Measurements from ENCODE around the gene SLC25A33. TPM values are rescaled to one million over a fixed set of nuclear protein-coding genes. Genes with fewer than 3 reads are reported as not detected.

SLC25A33 gene
- total and polyA plus RNA-seq, 9 donors, result 1.3 to 2.6 (median 1.9) TPM

DNA sequence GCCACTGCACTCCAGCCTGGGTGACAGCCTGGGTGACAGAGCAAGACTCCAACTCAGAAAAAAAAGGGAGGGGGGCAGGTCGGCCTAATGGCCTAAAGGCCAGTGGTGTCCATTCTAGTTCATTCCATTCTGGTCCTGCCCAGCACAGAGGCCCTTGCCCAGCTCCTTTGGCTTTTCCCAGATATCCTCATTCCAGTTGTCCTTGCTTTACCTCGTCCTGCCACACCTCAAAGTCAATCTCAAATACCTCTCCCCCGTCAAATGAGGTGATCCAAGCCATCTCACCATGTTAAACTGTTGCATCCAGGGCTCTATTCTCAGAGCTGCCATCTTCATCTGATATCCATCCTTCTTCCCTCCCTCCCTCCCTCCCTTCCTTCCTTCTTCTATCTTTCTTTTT lies 92.3 kb downstream of the SLC25A33 start:
- Histone ChIP-seq H3K9me3 (replicated peaks; ENCODE audit: control insufficient read depth, low read depth, low read length) (no peaks in the 10 kb centered on the region), H3K27ac (ENCODE audit: low read length) (no peak overlapping the region), H3K27me3 (ENCODE audit: control insufficient read depth, insufficient read depth, low read length) (peaks cover 4% of the 10 kb centered on the region), H3K36me3 (ENCODE audit: control insufficient read depth, insufficient read depth, low read length) (no peaks in the 10 kb centered on the region), H3K4me3 (ENCODE audit: low read length) (no peak overlapping the region), H3K4me1 (ENCODE audit: control insufficient read depth, insufficient read depth, low read length) (peaks cover 2% of the 10 kb centered on the region)
- WGBS (ENCODE audit: insufficient coverage), result 61% methylated on average over 2 of the region's 3 CpGs
- no peak for DNase-seq

DNA sequence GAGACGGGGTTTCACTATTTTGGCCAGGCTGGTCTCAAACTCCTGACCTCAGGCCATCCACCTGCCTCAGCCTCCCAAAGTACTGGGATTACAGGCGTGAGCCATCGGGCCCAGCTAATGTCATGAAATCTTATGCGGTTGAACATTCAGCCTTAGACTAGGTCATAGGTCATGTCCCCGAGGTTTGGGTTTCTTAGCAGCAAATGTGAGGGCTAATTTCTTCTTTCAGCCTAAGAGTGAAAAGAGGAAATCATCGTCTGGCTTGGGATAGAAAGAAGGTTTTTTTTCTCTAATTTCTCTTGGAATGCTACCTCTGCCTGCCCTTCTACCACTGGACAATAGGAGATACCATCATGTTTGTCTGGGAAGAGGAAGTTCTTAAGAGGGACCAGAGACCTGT lies 94.2 kb downstream of the SLC25A33 start:
- no peak overlapping the region for H3K4me3 ChIP-seq (ENCODE audit: low read length)
- H3K27me3 ChIP-seq (ENCODE audit: control insufficient read depth, insufficient read depth, low read length), result no peaks in the 10 kb centered on the region
- H3K4me1 ChIP-seq (ENCODE audit: control insufficient read depth, insufficient read depth, low read length), result no peaks in the 10 kb centered on the region
- H3K27ac ChIP-seq (ENCODE audit: low read length), result no peak overlapping the region
- WGBS (ENCODE audit: insufficient coverage), result 64% methylated on average over 5 of the region's 6 CpGs
- DNase-seq, result no peak
- peaks cover 2% of the 10 kb centered on the region for H3K9me3 ChIP-seq (replicated peaks; ENCODE audit: control insufficient read depth, low read depth, low read length)
- H3K36me3 ChIP-seq (ENCODE audit: control insufficient read depth, insufficient read depth, low read length), result no peaks in the 10 kb centered on the region

- no peaks in the 10 kb centered on the region for H3K27me3 ChIP-seq (ENCODE audit: control insufficient read depth, insufficient read depth, low read length)
- 73% methylated on average over 1 of the region's 2 CpGs for WGBS (ENCODE audit: insufficient coverage)
- H3K9me3 ChIP-seq (replicated peaks; ENCODE audit: control insufficient read depth, low read depth, low read length), result peaks cover 2% of the 10 kb centered on the region
- no peaks in the 10 kb centered on the region for H3K36me3 ChIP-seq (ENCODE audit: control insufficient read depth, insufficient read depth, low read length)
- H3K27ac ChIP-seq (ENCODE audit: low read length), result no peak overlapping the region
- H3K4me1 ChIP-seq (ENCODE audit: control insufficient read depth, insufficient read depth, low read length), result no peaks in the 10 kb centered on the region
- no peak overlapping the region for H3K4me3 ChIP-seq (ENCODE audit: low read length)
- no peak for DNase-seq
Observed at GRCh38 chr1:9634582-9634981, 95.3 kb downstream of the SLC25A33 start.

Other genes starting within 250 kb of the SLC25A33 start
- gene SPSB1, start 246.6 kb upstream of the SLC25A33 start, total RNA-seq, result 5.4 TPM
- 10 to 100 TPM in 2 of 8 donors, 1 to 10 TPM in 6; 4.4 to 11.2 (median 9.5) TPM for gene SPSB1, start 246.6 kb upstream of the SLC25A33 start, polyA plus RNA-seq (ENCODE audit: insufficient read depth in 1 of 8, insufficient read length in 8 of 8, low replicate concordance in 1 of 8)
- 6.9 TPM for gene TMEM201, start 49.4 kb downstream of the SLC25A33 start, total RNA-seq
- gene TMEM201, start 49.4 kb downstream of the SLC25A33 start, polyA plus RNA-seq (ENCODE audit: insufficient read depth in 1 of 8, insufficient read length in 8 of 8, low replicate concordance in 1 of 8), result 10 to 100 TPM; 14.8 to 22.2 (median 20.0) TPM
- 1.4 TPM for gene PIK3CD, start 112.3 kb downstream of the SLC25A33 start, total RNA-seq
- gene PIK3CD, start 112.3 kb downstream of the SLC25A33 start, polyA plus RNA-seq (ENCODE audit: insufficient read depth in 1 of 8, insufficient read length in 8 of 8, low replicate concordance in 1 of 8), result 1 to 10 TPM; 2.1 to 3.5 (median 2.5) TPM